ENCODE measurements around the gene ZNF555.

Gene ZNF555

DNA sequence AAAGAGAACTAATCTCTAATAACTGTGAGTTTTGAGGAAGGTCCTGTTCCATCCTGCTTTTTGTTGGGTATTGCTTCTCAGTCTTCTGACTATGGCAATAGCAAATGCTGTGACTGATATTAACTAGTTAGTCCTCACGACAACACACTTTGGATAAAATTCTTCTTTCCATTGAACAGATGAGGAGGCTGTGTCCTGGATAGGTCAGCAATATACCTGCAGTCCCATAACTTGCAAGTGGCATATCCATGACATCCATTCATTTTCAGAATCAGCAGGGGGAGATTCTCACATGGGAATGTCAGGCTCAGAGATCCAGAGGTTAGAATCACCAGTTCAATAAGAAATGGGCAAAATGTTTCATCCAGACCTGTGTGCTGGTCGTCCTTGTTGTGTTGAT is 14.3 kb upstream of the ZNF555 start:
- DNase-seq = no peak

DNA sequence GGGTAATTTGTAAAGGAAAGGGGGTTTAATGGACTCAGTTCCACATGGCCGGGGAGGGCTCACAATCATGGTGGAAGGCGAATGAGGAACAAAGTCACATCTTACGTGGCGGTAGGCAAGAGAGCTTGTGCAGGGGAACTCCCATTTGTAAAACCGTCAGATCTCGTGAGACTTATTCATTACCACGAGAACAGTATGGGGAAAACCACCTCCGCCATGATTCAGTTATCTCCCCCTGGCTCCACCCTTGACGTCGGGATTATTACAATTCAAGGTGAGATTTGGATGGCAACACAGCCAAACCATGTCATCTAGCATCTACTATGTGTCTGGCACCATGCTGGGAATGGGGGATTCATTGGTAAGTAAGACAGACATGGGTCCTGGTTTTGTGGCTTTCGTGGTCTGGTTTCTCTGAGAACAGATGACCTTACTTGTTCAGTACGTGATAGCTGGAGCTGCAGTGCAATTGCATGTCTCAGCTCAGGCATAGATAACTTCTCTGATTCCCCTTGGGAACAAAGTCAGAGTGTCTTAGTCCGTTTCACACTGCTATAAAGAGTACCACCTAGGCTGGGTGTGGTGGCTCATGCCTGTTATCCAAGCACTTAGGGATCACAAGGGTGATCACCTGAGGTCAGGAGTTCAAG is 13.3 kb upstream of the ZNF555 start:
- no peak for DNase-seq

- no peak for DNase-seq
Observed at GRCh38 chr19:2834294-2834871, 6.9 kb upstream of the ZNF555 start.

DNA sequence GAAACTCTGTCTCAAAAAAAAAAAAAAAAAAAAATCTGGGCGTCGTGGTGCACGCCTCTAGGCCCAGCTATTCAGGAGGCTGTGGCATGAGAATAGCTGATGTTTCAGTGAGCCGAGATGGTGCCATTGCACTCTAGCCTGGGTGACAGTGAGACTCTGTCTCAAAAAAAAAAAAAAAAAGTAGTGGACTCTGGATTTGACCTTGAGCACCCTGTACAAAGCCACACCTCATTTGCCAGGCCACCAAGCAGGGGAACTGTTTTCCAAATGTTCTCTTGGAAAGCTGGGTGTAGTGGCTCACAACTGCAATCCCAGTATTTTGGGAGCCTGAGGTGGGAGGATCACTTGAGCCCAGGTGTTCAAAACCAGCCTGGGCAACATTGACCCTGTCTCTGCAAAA is 3.8 kb upstream of the ZNF555 start:
- DNase-seq = no peak

DNA sequence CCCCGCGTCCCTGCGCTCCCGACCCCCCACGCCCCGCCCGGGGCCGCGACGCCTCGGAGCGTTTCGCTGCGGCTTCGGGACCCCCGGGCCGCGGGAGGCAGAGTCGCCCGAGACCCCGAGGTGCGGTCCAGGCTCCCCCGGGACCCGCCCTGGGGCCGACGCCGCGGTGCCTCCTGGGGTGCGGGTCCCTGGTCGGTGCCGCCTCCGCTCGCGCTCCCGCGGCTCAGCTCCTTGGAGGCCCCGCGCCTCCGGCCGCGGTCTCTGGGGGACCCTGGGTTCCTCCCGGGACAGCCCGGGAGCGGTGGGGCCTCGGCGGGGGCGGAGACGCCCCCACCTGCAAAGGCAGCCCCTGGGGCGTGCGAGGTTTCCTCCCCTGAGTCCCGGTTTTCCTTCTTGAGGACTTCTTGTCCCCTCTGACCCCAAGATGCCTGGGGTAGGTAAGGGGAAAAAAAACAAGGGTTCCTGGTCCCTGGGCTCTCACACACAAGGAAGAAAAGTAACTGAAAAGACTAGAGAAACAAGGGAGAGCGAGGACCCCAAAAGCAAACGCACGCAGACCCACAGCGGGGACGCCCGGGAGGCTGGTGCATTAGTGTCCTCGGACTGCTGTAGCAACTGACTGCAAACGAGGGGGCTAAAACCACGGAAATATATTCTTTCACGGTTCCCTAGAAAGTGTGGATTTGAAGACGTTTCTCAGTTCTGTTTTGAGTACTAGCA is 740 bp downstream of the ZNF555 start:
- DNase-seq = no peak

DNA sequence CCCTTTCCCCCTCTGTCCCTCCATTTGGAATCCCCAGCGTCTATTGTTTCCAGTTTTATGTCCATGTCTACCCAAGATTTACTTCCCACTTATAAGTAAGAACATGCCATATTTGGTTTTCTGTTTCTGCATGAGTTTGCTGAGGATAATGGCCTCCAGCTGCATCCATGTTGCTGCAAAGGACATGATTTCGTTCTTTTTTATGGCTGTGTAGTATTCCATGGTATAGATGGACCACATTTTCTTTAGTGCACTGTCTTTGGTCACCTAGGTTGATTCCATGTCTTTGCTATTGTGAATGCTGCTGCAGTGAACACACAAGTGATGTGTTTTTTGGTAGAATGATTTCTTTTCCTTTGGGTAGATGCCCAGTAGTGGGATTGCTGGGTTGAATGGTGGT is 3.8 kb downstream of the ZNF555 start:
- DNase-seq = no peak

DNA sequence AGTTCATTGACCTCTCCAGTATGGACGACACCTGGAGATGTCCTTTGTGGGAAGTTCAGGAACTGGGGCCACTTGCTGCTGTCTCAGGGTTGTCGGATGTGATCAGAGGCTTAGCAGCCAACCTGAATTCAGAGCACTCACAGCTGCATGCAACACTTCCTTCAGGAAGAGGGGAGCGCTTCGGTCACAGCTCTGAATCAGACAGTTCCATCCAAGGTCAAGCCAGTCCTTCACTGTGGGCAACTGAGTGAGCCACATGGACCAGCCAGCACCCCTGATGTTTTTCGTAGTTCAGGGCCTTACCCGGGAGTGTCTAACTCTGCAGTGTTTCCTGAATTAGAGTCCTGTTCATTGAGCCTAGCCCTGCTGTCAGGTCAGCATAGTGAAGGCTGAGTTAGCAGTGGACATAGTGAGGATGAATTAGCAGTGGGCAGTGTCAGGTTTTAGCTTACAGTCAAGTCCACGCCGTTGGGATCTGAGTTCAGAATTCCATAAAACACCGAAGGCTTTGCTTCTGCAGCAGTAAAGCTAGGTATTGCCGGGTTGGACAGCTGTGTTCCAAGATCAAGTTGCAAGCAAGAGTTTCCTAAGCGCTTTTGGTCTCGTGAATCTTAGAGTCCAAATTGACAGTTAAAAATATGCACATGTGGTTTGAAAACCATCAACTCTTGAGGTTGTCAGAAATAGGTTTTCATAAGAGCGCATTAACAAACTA is 5.1 kb downstream of the ZNF555 start:
- DNase-seq = no peak

- no peak for DNase-seq
Observed at GRCh38 chr19:2847507-2847906, 6.2 kb downstream of the ZNF555 start.

DNA sequence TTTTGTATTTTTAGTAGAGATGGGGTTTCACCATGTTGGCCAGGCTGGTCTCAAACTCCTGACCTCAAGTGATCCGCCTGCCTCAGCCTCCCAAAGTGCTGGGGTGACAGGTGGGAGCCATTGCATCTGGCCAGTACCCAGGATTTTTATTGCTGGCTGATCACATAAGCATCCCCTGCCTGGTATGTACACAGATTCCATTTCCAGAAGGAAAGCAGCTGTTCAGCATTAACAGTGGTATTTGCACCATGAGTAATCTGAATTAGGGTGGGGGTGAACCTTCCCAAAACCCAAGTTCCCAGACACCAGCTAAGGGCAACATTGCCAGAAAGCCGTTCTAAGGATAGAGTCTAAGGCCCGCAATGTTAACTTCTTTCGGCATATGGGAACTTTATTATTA is 7.3 kb downstream of the ZNF555 start:
- DNase-seq = no peak

GRCh38 chr19:2850256-2850925 is 9.1 kb downstream of the ZNF555 start:
- no peak for DNase-seq

- no peak for DNase-seq
Observed at GRCh38 chr19:2852598-2852997, 11.3 kb downstream of the ZNF555 start.

DNA sequence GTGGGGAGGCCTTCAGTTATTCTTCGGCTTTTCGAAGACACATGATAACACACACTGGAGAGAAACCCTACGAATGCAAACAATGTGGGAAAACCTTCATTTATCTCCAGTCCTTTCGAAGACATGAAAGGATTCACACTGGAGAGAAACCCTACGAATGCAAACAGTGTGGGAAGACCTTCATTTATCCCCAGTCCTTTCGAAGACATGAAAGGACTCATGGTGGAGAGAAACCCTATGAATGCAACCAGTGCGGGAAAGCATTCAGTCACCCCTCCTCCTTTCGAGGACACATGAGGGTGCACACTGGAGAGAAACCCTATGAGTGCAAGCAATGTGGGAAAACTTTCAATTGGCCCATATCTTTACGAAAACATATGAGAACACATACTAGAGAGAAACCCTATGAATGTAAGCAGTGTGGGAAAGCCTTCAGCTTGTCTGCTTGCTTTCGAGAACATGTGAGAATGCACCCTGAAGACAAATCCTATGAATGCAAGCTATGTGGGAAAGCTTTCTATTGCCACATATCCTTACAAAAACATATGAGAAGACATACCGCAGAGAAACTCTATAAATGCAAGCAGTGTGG is 11.8 kb downstream of the ZNF555 start:
- DNase-seq = no peak

DNA sequence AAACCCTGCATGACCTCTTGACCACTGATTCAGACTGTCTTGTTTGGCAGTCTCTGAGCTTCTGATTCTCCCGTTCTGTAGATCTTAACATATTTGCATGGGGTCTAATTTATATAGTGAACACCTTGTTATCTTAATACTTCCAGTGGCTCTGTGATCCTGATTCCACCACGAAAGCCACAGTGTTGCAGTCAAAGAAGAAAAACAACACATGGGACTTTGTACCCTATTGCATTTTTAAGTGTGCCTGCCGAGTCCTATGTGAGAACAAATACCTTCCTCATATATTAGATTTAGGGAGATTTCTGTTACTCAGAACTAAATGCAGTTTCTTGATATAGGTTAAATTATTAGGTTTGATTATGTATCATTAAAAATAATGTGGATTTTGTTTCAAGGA is 13.6 kb downstream of the ZNF555 start:
- no peak for DNase-seq

GRCh38 chr19:2856457-2857050 is 15.3 kb downstream of the ZNF555 start:
- no peak for DNase-seq

DNA sequence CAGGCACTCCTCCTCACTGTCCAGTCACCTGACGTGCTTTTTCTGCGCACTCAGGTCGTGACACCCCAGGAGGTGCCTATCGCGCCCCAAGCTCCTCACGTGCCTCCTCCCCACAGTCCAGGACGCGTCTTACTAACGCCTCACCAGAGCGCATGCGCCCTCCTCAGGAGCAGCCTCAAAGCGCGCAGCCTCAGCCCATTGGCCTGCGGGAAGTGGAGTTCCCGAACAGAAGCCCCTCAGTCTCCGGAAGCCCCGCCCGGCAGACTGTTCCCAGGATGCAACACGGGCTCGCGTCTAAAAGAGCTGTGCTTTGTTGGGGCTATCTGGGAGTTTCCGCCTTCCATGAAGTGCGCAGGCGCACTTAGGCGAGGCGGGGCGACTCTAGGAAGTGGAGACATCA is 17.6 kb downstream of the ZNF555 start:
- DNase-seq = no peak

GRCh38 chr19:2863816-2864215 is 22.5 kb downstream of the ZNF555 start:
- no peak for DNase-seq

GRCh38 chr19:2865334-2866100 is 24.2 kb downstream of the ZNF555 start:
- DNase-seq = no peak

- DNase-seq = no peak
Observed at GRCh38 chr19:2866495-2867024, 25.3 kb downstream of the ZNF555 start.

- no peak for DNase-seq
Observed at GRCh38 chr19:2867025-2867991, 26.0 kb downstream of the ZNF555 start, which contains the start of gene ZNF556. Gene ZNF556 (plus strand): TSS chr19:2867335. CDS start chr19:2867422, 87 bp downstream.

DNA sequence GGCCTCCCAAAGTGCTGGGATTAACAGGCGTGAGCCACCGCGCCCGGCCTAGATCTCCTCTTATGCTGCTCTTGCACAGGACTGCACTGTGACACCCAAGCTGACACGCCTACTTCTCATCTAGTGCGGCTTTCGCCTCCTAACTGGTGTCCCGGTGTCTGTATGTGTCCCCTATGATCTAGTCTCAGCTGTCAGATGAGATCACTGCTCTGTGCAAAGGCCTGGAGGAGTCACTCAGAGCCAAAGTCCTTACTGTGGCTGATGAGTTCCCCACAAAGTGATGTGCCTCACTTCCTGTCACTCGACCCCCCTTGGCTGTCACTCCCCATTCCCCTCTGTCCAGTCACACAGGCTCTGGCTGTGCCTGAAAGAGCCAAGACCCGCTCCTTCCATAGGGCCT is 28.3 kb downstream of the ZNF555 start:
- DNase-seq = no peak
